Upper lobe of left lung (tissue), 4 donors: ENCODE results near the gene PDE12.

Experiments
- CTCF ChIP-seq, 6 experiments: fragments of 450-650 bp in 4 of 6; fragments of 200-600 bp in 2 of 6; sonication (generic) in 2 of 6; IDR thresholded peaks; one replicate each; pipeline ENCODE4 v1.5.1; 2016 to 2019; ENCODE audit warnings: antibody characterized with exemption in 6 of 6
- POLR2A ChIP-seq, 4 donors: fragments of 450-650 bp; IDR thresholded peaks; one replicate each; pipeline ENCODE4 v1.5.1; 2016 to 2017; ENCODE audit warnings: antibody characterized with exemption in 4 of 4, mild to moderate bottlenecking in 2 of 4

GRCh38 chr3:57572096-57572495, 16.0 kb downstream of the PDE12 start:
- TF ChIP-seq CTCF (IDR thresholded peaks at IDR 0.05) (no peak), POLR2A (IDR thresholded peaks at IDR 0.05) (no peak)
